IMR-90 (cell line): ENCODE measurements around the gene PLPP6. TPM values are rescaled to one million over a fixed set of nuclear protein-coding genes. Genes with fewer than 3 reads are reported as not detected.

ENCODE experiments used
- ATAC-seq: fragments of 200-7000 bp; cut with Tn5 transposase; 2 replicates; pipeline ENCODE4 v1.9.1; 2020; ENCODE audit warnings: low read depth, mild to moderate bottlenecking, moderate library complexity
- BruUV-seq: library from RNA; stranded (reverse); fragments of 400-500 nt; replicated peaks from 2 replicates; lab custom pipeline; 2021; lab: Mats Ljungman, UMichigan
- CTCF ChIA-PET: fragments of 300-600 bp; formaldehyde crosslinking; extraction: SDS; loops from one replicate; lab custom pipeline; 2021; ENCODE audit warnings: antibody characterized with exemption; lab: Yijun Ruan, JAX
- POLR2A ChIA-PET: fragments of 300-600 bp; sonication (Branson Sonifier 250); formaldehyde crosslinking; loops from one replicate; lab custom pipeline; 2022; ENCODE audit warnings: antibody characterized with exemption; ENCODE audit not compliant: unreplicated experiment; lab: Charles Lee
- DNase-seq: peaks from one replicate; pipeline ENCODE4 v3.0.0; 2013
- H2AFZ ChIP-seq: replicated peaks from 2 replicates; pipeline ENCODE3; 2013; ENCODE audit warnings: low read length, mild to moderate bottlenecking; ENCODE audit not compliant: poor library complexity
- H2AK5ac ChIP-seq: 2 replicates; pipeline ENCODE4 v1.6.1; 2013; ENCODE audit warnings: low read depth, low read length, inconsistent platforms
- H2AK9ac ChIP-seq: replicated peaks from 2 replicates; pipeline ENCODE3; 2013; ENCODE audit warnings: mild to moderate bottlenecking, low read depth, low read length, moderate library complexity; ENCODE audit not compliant: poor library complexity
- H2BK120ac ChIP-seq: 2 replicates; pipeline ENCODE4 v1.6.1; 2013; ENCODE audit warnings: low read depth, low read length, inconsistent platforms
- H2BK15ac ChIP-seq: 3 replicates; pipeline ENCODE4 v1.6.1; 2013; ENCODE audit warnings: low read depth, low read length, inconsistent platforms
- H2BK20ac ChIP-seq: 2 replicates; pipeline ENCODE4 v1.6.1; 2013; ENCODE audit warnings: low read depth, mild to moderate bottlenecking, inconsistent platforms, low read length, moderate library complexity
- H2BK5ac ChIP-seq: 2 replicates; pipeline ENCODE4 v1.6.1; 2013; ENCODE audit warnings: mild to moderate bottlenecking, low read depth, low read length, inconsistent platforms; ENCODE audit not compliant: poor library complexity, severe bottlenecking
- H3K14ac ChIP-seq: replicated peaks from 2 replicates; pipeline ENCODE4 v1.6.1; 2013; ENCODE audit warnings: low read depth, low read length, inconsistent platforms
- H3K18ac ChIP-seq: 2 replicates; pipeline ENCODE4 v1.6.1; 2013; ENCODE audit warnings: low read depth, low read length, control low read depth
- H3K23ac ChIP-seq: 2 replicates; pipeline ENCODE4 v1.6.1; 2013; ENCODE audit warnings: low read depth, low read length, inconsistent platforms
- H3K27ac ChIP-seq: 2 replicates; pipeline ENCODE4 v1.5.1; 2013; ENCODE audit warnings: mild to moderate bottlenecking, control low read depth, low read length; ENCODE audit not compliant: insufficient read depth
- H3K27me3 ChIP-seq: 2 replicates; pipeline ENCODE4 v1.6.1; 2013; ENCODE audit warnings: low read length; ENCODE audit not compliant: control insufficient read depth, insufficient read depth
- H3K36me3 ChIP-seq: 2 replicates; pipeline ENCODE4 v1.6.1; 2013; ENCODE audit warnings: low read length, mixed read lengths; ENCODE audit not compliant: control insufficient read depth, insufficient read depth
- H3K4ac ChIP-seq: 2 replicates; pipeline ENCODE4 v1.6.1; 2013; ENCODE audit warnings: low read depth, low read length, inconsistent platforms
- H3K4me1 ChIP-seq: 2 replicates; pipeline ENCODE4 v1.6.1; 2013; ENCODE audit warnings: low read length, mixed read lengths; ENCODE audit not compliant: control insufficient read depth, insufficient read depth
- H3K4me2 ChIP-seq: 2 replicates; pipeline ENCODE4 v1.6.1; 2013; ENCODE audit warnings: low read depth, mild to moderate bottlenecking, control low read depth, low read length, moderate library complexity
- H3K4me3 ChIP-seq: 2 replicates; pipeline ENCODE4 v1.5.1; 2013; ENCODE audit warnings: low read depth, mild to moderate bottlenecking, control low read depth, low read length, moderate library complexity; ENCODE audit not compliant: insufficient read depth
- H3K56ac ChIP-seq: 2 replicates; pipeline ENCODE4 v1.6.1; 2013; ENCODE audit warnings: low read length, inconsistent platforms; ENCODE audit not compliant: insufficient read depth; ENCODE audit errors: extremely low read depth
- H3K79me1 ChIP-seq, 2 experiments: 2 replicates each; pipeline ENCODE4 v1.6.1; 2013; ENCODE audit warnings: low read length in 2 of 2, inconsistent platforms in 1 of 2, low read depth in 1 of 2
- H3K9ac ChIP-seq: 2 replicates; pipeline ENCODE4 v1.6.1; 2013; ENCODE audit warnings: low read depth, low read length, control low read depth
- H3K9me1 ChIP-seq: 2 replicates; pipeline ENCODE4 v1.6.1; 2013; ENCODE audit warnings: low read length, inconsistent platforms; ENCODE audit not compliant: insufficient read depth
- H3K9me3 ChIP-seq: 2 replicates; pipeline ENCODE4 v1.6.1; 2013; ENCODE audit warnings: low read length; ENCODE audit not compliant: control insufficient read depth, insufficient read depth
- H4K20me1 ChIP-seq: 2 replicates; pipeline ENCODE4 v1.6.1; 2013; ENCODE audit warnings: low read length, inconsistent platforms; ENCODE audit not compliant: insufficient read depth
- H4K5ac ChIP-seq: 2 replicates; pipeline ENCODE4 v1.6.1; 2013; ENCODE audit warnings: mild to moderate bottlenecking, low read depth, low read length, control low read depth
- H4K8ac ChIP-seq, 2 experiments: 2 replicates each; pipeline ENCODE4 v1.6.1; 2013; ENCODE audit warnings: low read depth in 2 of 2, low read length in 2 of 2, control low read depth in 1 of 2, inconsistent platforms in 1 of 2
- H4K91ac ChIP-seq: 2 replicates; pipeline ENCODE4 v1.6.1; 2013; ENCODE audit warnings: low read depth, low read length, inconsistent platforms; ENCODE audit not compliant: insufficient read depth
- BHLHE40 ChIP-seq: fragments of 150-350 bp; IDR thresholded peaks from 2 replicates; pipeline ENCODE4 v1.6.1; 2016; ENCODE audit warnings: mild to moderate bottlenecking, low read depth, low read length
- CHD1 ChIP-seq: IDR thresholded peaks from 2 replicates; pipeline ENCODE4 v1.6.1; 2012; ENCODE audit warnings: low read depth, low read length, improper control_type of control experiment
- CTCF ChIP-seq: conservative IDR thresholded peaks from 2 replicates; pipeline ENCODE4 v1.5.1; 2012; ENCODE audit warnings: mild to moderate bottlenecking, low read depth, low read length, improper control_type of control experiment
- ELK1 ChIP-seq: fragments of 150-350 bp; IDR thresholded peaks from 2 replicates; pipeline ENCODE4 v1.6.1; 2016; ENCODE audit warnings: low read depth, mild to moderate bottlenecking, low read length, moderate library complexity, borderline replicate concordance
- FOS ChIP-seq: fragments of 150-350 bp; IDR thresholded peaks from 2 replicates; pipeline ENCODE4 v1.6.1; 2016; ENCODE audit warnings: low read depth, low read length
- MAFK ChIP-seq: IDR thresholded peaks from 2 replicates; pipeline ENCODE4 v1.6.1; 2012; ENCODE audit warnings: low read depth, low read length, improper control_type of control experiment
- MAZ ChIP-seq: IDR thresholded peaks from 2 replicates; pipeline ENCODE4 v1.6.1; 2012; ENCODE audit warnings: low read depth, mild to moderate bottlenecking, low read length, improper control_type of control experiment, moderate library complexity, borderline replicate concordance
- NFE2L2 ChIP-seq: fragments of 150-350 bp; IDR thresholded peaks from 2 replicates; pipeline ENCODE4 v1.6.1; 2016; ENCODE audit warnings: low read depth, mild to moderate bottlenecking, low read length
- POLR2A ChIP-seq: IDR thresholded peaks from 2 replicates; pipeline ENCODE4 v1.6.1; 2012; ENCODE audit warnings: mild to moderate bottlenecking, low read depth, low read length
- RAD21 ChIP-seq: IDR thresholded peaks from 2 replicates; pipeline ENCODE4 v1.6.1; 2012; ENCODE audit warnings: low read length, improper control_type of control experiment
- RCOR1 ChIP-seq: IDR thresholded peaks from 2 replicates; pipeline ENCODE4 v1.6.1; 2012; ENCODE audit warnings: mild to moderate bottlenecking, low read length, improper control_type of control experiment; ENCODE audit not compliant: insufficient replicate concordance
- RFX5 ChIP-seq: IDR thresholded peaks from 2 replicates; pipeline ENCODE4 v1.8.0; 2012; ENCODE audit warnings: low read depth, mild to moderate bottlenecking, low read length, moderate library complexity
- SMC3 ChIP-seq: fragments of 150-350 bp; IDR thresholded peaks from 2 replicates; pipeline ENCODE4 v1.6.1; 2016; ENCODE audit warnings: low read depth, mild to moderate bottlenecking, antibody characterized with exemption, low read length, moderate library complexity
- WGBS, 2 experiments: methylation state at CpG; one replicate each; pipeline versions ENCODE4 v1.1.5 to v1.1.7; 2013; ENCODE audit warnings: missing lambda C conversion rate in 2 of 2; ENCODE audit not compliant: insufficient read length in 1 of 2; ENCODE audit errors: extremely low coverage in 2 of 2; 5-methylcytosine and 5-hydroxymethylcytosine counted together
- dilution Hi-C: fragments of 300-500 bp; cut with HindIII; formaldehyde crosslinking; loops from one replicate; pipeline ENCODE4 v1.14.3; 2018; ENCODE audit warnings: low sequenced_read_pairs; ENCODE audit not compliant: unreplicated experiment
- in situ Hi-C: fragments of 300-500 bp; cut with MboI; formaldehyde crosslinking; loops from 3 replicates; pipeline ENCODE4 v1.14.3; 2019; ENCODE audit warnings: low sequenced_read_pairs, inconsistent platforms, mixed read lengths
- intact Hi-C: fragments of 100-400 bp; cut with micrococcal nuclease; formaldehyde crosslinking; loops from 2 replicates; pipeline ENCODE4 v1.10.0; 2022
- polyA plus RNA-seq, 3 experiments: library from polyadenylated mRNA; depleted of rRNA; stranded (reverse); fragments of >200 nt; gene quantifications; 2 replicates each; pipeline ENCODE4 v1.2.3, GENCODE V29; 2012; ENCODE audit warnings: low replicate concordance in 1 of 3
- total RNA-seq: library from RNA; depleted of rRNA; stranded (reverse); fragments of >200 nt; gene quantifications from 2 replicates; pipeline ENCODE4 v1.2.3, GENCODE V29; 2012
- TF ChIP-seq, protein P1 (sequence below): fragments of 150-350 bp; IDR thresholded peaks from 2 replicates; pipeline ENCODE4 v1.6.1; 2017; ENCODE audit warnings: mild to moderate bottlenecking, antibody characterized with exemption, low read length, low read depth

Gene PLPP6
- total and polyA plus RNA-seq, 2 of the 4 experiments (the other 2 are of a cell fraction): 3.4 to 5.9 TPM

DNA sequence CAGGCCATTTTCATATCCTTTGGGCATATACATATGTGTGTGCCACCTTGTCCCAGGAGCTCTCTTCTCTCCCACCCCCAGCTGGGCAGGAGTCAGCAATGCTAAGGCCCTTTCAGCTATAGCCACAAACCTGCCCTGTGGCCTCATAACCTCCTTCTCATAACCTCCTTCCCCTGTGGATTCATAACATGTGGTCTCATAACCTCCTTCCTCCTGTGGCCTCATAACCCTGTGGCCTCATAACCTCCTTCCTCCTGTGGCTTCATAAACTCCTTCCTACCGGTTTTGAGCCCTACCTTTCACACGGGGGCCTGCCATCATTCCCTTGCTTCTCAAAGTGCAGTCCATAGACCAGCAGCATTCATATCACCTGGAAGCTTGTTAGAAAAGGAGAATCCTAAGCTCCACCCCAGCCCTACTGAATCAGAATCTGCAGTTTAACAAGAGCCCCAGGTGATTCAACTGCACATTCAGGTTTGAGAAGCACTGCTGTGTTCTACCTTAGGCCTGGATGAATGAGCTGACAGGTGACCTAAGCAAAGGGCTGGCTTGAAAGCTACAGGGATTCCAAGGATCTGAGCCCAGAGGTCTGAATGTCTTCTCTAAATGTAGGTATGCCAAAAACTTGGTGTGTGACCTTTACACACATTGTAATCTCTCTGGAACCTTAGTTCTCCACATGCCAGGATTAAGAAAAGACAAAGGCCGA, 41.9 kb upstream of the PLPP6 start:
- H4K91ac ChIP-seq: no peak overlapping the region
- dilution Hi-C loops (no loop called here), in situ Hi-C loops (no loop called here), intact Hi-C loops (no loop called here)
- no peak overlapping the region for H4K8ac ChIP-seq
- no peak overlapping the region for H2BK120ac ChIP-seq
- no peak overlapping the region for H2AFZ ChIP-seq
- H2BK5ac ChIP-seq: no peak overlapping the region
- ATAC-seq (no peak), DNase-seq (no peak)
- no peaks in the 10 kb centered on the region for H3K9me1 ChIP-seq
- 80% methylated on average over 2 of the region's 3 CpGs; no CpG with 5 or more reads in 1 of the 2 experiments for WGBS, 2 experiments
- CTCF ChIA-PET: no interaction called here
- H3K4me1 ChIP-seq: no peaks in the 10 kb centered on the region; the same call in 1 of the 2 replicates
- H2AK9ac ChIP-seq: no peak overlapping the region
- no peak overlapping the region for H2BK20ac ChIP-seq
- no peak overlapping the region for H3K4me3 ChIP-seq
- no peak overlapping the region for H3K14ac ChIP-seq
- no peak overlapping the region for H4K5ac ChIP-seq
- H3K4me2 ChIP-seq: no peak overlapping the region
- H2AK5ac ChIP-seq: no peak overlapping the region
- H3K18ac ChIP-seq: no peak overlapping the region
- H3K27ac ChIP-seq: no peak overlapping the region
- no peaks in the 10 kb centered on the region for H4K20me1 ChIP-seq
- no peaks in the 10 kb centered on the region for H3K36me3 ChIP-seq
- no peak overlapping the region for H3K23ac ChIP-seq
- H3K27me3 ChIP-seq: no peaks in the 10 kb centered on the region
- no peaks in the 10 kb centered on the region for H3K79me1 ChIP-seq
- H2BK15ac ChIP-seq: no peak overlapping the region
- no peak overlapping the region for H3K4ac ChIP-seq
- POLR2A ChIA-PET: no interaction called here
- H3K9ac ChIP-seq: no peak overlapping the region
- H3K9me3 ChIP-seq: no peaks in the 10 kb centered on the region
- TF ChIP-seq MAFK (no peak), NFE2L2 (no peak), RFX5 (no peak), BHLHE40 (no peak), ELK1 (no peak), RAD21 (no peak), POLR2A (no peak), MAZ (no peak), RCOR1 (no peak), SMC3 (no peak), FOS (no peak), CTCF (no peak), CHD1 (no peak)
- TF ChIP-seq, protein P1, sequence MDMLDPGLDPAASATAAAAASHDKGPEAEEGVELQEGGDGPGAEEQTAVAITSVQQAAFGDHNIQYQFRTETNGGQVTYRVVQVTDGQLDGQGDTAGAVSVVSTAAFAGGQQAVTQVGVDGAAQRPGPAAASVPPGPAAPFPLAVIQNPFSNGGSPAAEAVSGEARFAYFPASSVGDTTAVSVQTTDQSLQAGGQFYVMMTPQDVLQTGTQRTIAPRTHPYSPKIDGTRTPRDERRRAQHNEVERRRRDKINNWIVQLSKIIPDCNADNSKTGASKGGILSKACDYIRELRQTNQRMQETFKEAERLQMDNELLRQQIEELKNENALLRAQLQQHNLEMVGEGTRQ: no peak
- H3K56ac ChIP-seq: no peak overlapping the region
- no TSS peak for BruUV-seq
